Esophagus muscularis mucosa (tissue), 4 donors: ENCODE measurements around the gene EXOSC7. TPM values are rescaled to one million over a fixed set of nuclear protein-coding genes. Genes with fewer than 3 reads are reported as not detected.

Experiments
- DNase-seq: peaks from one replicate; pipeline ENCODE4 v3.0.0-alpha.2; 2017; ENCODE audit errors: extremely low spot score
- H3K27ac ChIP-seq, 4 donors: fragments of 200-600 bp; sonication (generic); replicated peaks in 1 of 4; 1 replicate in 3 of 4; 2 replicates in 1 of 4; pipeline ENCODE4 v1.5.1; 2016 to 2019; ENCODE audit warnings: mild to moderate bottlenecking in 1 of 4
- H3K27me3 ChIP-seq, 4 donors: fragments of 200-600 bp; sonication (generic); one replicate each; pipeline versions ENCODE4 v1.5.1 to v1.6.0; 2016 to 2019
- H3K36me3 ChIP-seq, 4 donors: fragments of 200-600 bp; sonication (generic); one replicate each; pipeline ENCODE4 v1.5.1; 2016 to 2019
- H3K4me1 ChIP-seq, 4 donors: fragments of 200-600 bp; sonication (generic); one replicate each; pipeline ENCODE4 v1.5.1; 2016 to 2019
- H3K4me3 ChIP-seq, 4 donors: fragments of 200-600 bp; sonication (generic); 1 replicate in 2 of 4; 2 replicates in 2 of 4; pipeline ENCODE4 v1.5.1; 2016 to 2019; ENCODE audit warnings: mild to moderate bottlenecking in 4 of 4, moderate library complexity in 1 of 4
- H3K9me3 ChIP-seq, 4 donors: fragments of 200-600 bp; sonication (generic); 1 replicate in 3 of 4; 2 replicates in 1 of 4; pipeline ENCODE4 v1.5.1; 2016 to 2019
- EP300 ChIP-seq: sonication (generic); formaldehyde crosslinking; IDR thresholded peaks from one replicate; pipeline ENCODE4 v1.6.1; 2017; ENCODE audit warnings: antibody characterized with exemption
- POLR2A ChIP-seq: fragments of 450-650 bp; IDR thresholded peaks from one replicate; pipeline ENCODE4 v1.6.1; 2017; ENCODE audit warnings: antibody characterized with exemption, moderate library complexity, mild to moderate bottlenecking, low read depth
- POLR2AphosphoS5 ChIP-seq, 2 donors: sonication (generic); formaldehyde crosslinking; IDR thresholded peaks; one replicate each; pipeline ENCODE4 v1.6.1; 2017; ENCODE audit warnings: antibody characterized with exemption in 2 of 2
- WGBS: methylation state at CpG from one replicate; pipeline ENCODE4 v1.1.5; 2018; 5-methylcytosine and 5-hydroxymethylcytosine counted together
- intact Hi-C: fragments of 100-400 bp; cut with DNase I; formaldehyde crosslinking; loops from one replicate; pipeline ENCODE4 v1.15.1; 2023
- total RNA-seq, 4 donors: library from RNA; depleted of rRNA; stranded (reverse); fragments of >200 nt; gene quantifications; one replicate each; pipeline versions ENCODE4 v1.1.0 to v1.2.1, GENCODE V29; 2016
- TF ChIP-seq, protein P1 (sequence below), 3 experiments: fragments of 200-600 bp in 2 of 3; fragments of 450-650 bp in 1 of 3; sonication (generic) in 2 of 3; IDR thresholded peaks; one replicate each; pipeline ENCODE4 v1.5.1; 2017 to 2019; ENCODE audit warnings: antibody characterized with exemption in 3 of 3, mild to moderate bottlenecking in 2 of 3, moderate library complexity in 1 of 3

The EXOSC7 gene
- total RNA-seq, 4 donors from 2014 or later: 20.8 to 35.1 (median 29.2) TPM

DNA sequence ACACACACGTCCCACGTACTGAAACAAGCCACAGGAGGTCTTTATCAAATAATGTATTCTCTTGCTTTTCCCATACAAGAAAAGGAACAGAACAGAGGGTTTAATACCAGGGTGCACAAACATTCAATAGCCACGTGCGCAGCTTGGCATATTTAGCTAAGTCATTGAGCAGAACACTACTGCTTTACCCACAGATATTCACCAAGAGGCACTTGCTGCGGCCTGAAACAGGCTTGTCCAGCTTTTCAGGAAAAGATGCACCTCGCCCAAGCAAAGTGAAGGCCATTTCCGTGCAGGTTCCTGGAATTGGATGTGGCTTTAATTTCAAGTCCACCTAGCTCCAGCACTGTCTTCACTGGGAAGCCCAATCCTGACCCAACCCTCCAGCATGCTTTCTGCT, 17.7 kb upstream of the EXOSC7 start:
- H3K27ac ChIP-seq: no peak overlapping the region

DNA sequence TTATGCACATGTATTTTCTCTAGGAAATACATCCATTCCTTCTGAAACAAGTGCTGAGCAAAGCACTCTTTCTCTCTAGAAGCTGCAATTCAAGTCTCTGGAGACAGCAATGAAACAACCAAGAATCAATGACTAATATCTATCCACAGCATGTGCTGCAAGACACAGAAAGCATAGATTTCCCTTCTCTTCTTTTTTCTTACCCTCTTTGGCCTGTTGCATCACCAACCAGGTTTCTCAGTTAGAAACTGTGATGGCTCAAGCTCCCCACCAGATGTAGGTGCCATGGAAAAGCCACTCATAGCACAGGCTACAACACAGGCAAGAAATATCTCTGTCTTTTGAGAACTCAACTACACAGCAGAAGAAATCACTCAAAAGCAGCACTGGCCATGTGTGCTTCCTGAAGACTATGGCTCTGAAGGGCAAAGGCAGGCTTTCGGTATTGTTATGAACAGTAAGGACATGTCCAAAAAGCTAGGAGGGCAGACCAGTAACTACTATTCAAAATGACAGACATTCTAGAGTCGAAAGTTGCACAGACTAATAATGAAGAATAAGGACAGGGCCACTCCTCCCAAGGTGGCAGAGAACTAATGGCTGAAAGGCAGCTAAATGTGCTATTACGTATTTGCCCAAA, 15.5 kb upstream of the EXOSC7 start:
- WGBS: 100% methylated on average over 3 of the region's 3 CpGs
- TF ChIP-seq EP300 (no peak), POLR2AphosphoS5 (IDR thresholded peaks at IDR 0.05) (no peak), POLR2A (no peak)
- TF ChIP-seq, protein P1, sequence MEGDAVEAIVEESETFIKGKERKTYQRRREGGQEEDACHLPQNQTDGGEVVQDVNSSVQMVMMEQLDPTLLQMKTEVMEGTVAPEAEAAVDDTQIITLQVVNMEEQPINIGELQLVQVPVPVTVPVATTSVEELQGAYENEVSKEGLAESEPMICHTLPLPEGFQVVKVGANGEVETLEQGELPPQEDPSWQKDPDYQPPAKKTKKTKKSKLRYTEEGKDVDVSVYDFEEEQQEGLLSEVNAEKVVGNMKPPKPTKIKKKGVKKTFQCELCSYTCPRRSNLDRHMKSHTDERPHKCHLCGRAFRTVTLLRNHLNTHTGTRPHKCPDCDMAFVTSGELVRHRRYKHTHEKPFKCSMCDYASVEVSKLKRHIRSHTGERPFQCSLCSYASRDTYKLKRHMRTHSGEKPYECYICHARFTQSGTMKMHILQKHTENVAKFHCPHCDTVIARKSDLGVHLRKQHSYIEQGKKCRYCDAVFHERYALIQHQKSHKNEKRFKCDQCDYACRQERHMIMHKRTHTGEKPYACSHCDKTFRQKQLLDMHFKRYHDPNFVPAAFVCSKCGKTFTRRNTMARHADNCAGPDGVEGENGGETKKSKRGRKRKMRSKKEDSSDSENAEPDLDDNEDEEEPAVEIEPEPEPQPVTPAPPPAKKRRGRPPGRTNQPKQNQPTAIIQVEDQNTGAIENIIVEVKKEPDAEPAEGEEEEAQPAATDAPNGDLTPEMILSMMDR (IDR thresholded peaks at IDR 0.05): no peak
- H3K4me3 ChIP-seq: no peak overlapping the region
- no peaks in the 10 kb centered on the region for H3K27me3 ChIP-seq
- intact Hi-C loops: no loop called here
- H3K27ac ChIP-seq: no peak overlapping the region
- DNase-seq: no peak
- H3K4me1 ChIP-seq: peaks cover 0 to 25% (median 14%) of the 10 kb centered on the region in 4 donors
- peaks cover 0 to 22% (median 22%) of the 10 kb centered on the region in 4 donors for H3K36me3 ChIP-seq
- no peaks in the 10 kb centered on the region for H3K9me3 ChIP-seq

More for the DNA sequence above, 17.7 kb upstream of the EXOSC7 start:
- intact Hi-C loops: no loop called here
- Histone ChIP-seq H3K9me3 (no peaks in the 10 kb centered on the region), H3K27me3 (no peaks in the 10 kb centered on the region), H3K4me1 (peaks cover 0 to 15% (median 6%) of the 10 kb centered on the region in 4 donors), H3K4me3 (no peak overlapping the region), H3K36me3 (peaks cover 0 to 28% (median 24%) of the 10 kb centered on the region in 4 donors)
- no peak for DNase-seq
- no peak for TF ChIP-seq POLR2A
- no peak for TF ChIP-seq POLR2AphosphoS5 (IDR thresholded peaks at IDR 0.05)
- TF ChIP-seq, protein P1 (IDR thresholded peaks at IDR 0.05): no peak
- TF ChIP-seq EP300: no peak
- 91% methylated on average over 7 of the region's 7 CpGs for WGBS

DNA sequence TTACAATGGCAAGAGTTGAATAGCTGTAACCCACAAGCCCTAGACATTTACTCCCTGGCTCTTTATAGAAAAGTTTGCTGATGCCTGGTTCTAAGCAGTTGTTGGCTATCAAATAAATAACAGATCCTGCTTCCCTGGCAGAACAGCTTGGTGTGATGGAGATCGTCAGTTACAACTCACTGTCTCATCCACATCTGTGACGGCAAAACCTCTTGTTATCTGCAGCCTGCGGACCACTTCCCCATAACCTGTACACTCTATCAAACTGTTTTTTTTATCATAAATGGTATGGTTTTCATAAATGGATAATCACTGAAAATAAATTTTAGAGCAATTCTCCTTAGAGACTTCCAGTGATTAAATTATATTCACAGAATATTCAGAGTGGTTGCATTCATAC, 14.2 kb upstream of the EXOSC7 start:
- Histone ChIP-seq H3K4me3 (no peak overlapping the region), H3K36me3 (peaks cover 0 to 22% (median 21%) of the 10 kb centered on the region in 4 donors), H3K4me1 (peaks cover 0 to 23% (median 11%) of the 10 kb centered on the region in 4 donors), H3K9me3 (no peaks in the 10 kb centered on the region), H3K27me3 (no peaks in the 10 kb centered on the region), H3K27ac (no peak overlapping the region)
- DNase-seq: no peak
- 84% methylated on average over 3 of the region's 3 CpGs for WGBS
- TF ChIP-seq EP300 (no peak), POLR2AphosphoS5 (IDR thresholded peaks at IDR 0.05) (no peak), POLR2A (no peak)
- TF ChIP-seq, protein P1 (IDR thresholded peaks at IDR 0.05): no peak
- intact Hi-C loops: no loop called here

- intact Hi-C loops: no loop called here
- no peaks in the 10 kb centered on the region for H3K9me3 ChIP-seq
- WGBS: 92% methylated on average over 6 of the region's 6 CpGs
These were observed 13.2 kb upstream of the EXOSC7 start for GRCh38 chr3:44962621-44963393.

More at GRCh38 chr3:44962621-44963393, 13.2 kb upstream of the EXOSC7 start:
- DNase-seq: no peak
- no peak overlapping the region for H3K4me3 ChIP-seq
- peaks cover 0 to 23% (median 11%) of the 10 kb centered on the region in 4 donors for H3K4me1 ChIP-seq
- H3K27ac ChIP-seq: no peak overlapping the region
- no peaks in the 10 kb centered on the region for H3K27me3 ChIP-seq
- TF ChIP-seq POLR2AphosphoS5 (IDR thresholded peaks at IDR 0.05) (no peak), EP300 (no peak), POLR2A (no peak)
- TF ChIP-seq, protein P1 (IDR thresholded peaks at IDR 0.05): no peak
- H3K36me3 ChIP-seq: peaks cover 0 to 17% (median 14%) of the 10 kb centered on the region in 4 donors
